ENCODE data around the gene MIA.
"Not testable (repeated sequence)": the region's sequence is repeated elsewhere in the genome, so short reads cannot be mapped to it uniquely, and the experiment has no call there.

The MIA gene

GRCh38 chr19:40783711-40784110 lies 8.4 kb downstream of the MIA start (continued):
- TF ChIP-seq, protein P1, sequence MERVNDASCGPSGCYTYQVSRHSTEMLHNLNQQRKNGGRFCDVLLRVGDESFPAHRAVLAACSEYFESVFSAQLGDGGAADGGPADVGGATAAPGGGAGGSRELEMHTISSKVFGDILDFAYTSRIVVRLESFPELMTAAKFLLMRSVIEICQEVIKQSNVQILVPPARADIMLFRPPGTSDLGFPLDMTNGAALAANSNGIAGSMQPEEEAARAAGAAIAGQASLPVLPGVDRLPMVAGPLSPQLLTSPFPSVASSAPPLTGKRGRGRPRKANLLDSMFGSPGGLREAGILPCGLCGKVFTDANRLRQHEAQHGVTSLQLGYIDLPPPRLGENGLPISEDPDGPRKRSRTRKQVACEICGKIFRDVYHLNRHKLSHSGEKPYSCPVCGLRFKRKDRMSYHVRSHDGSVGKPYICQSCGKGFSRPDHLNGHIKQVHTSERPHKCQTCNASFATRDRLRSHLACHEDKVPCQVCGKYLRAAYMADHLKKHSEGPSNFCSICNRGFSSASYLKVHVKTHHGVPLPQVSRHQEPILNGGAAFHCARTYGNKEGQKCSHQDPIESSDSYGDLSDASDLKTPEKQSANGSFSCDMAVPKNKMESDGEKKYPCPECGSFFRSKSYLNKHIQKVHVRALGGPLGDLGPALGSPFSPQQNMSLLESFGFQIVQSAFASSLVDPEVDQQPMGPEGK (CRISPR knock-in tag; IDR thresholded peaks at IDR 0.05; ENCODE audit: borderline replicate concordance): no peak
- TF ChIP-seq TOX (CRISPR knock-in tag; IDR thresholded peaks at IDR 0.05; ENCODE audit: borderline replicate concordance) (no peak), CSDC2 (CRISPR knock-in tag; IDR thresholded peaks at IDR 0.05) (no peak), OSR1 (CRISPR knock-in tag; IDR thresholded peaks at IDR 0.05) (no peak)

DNA sequence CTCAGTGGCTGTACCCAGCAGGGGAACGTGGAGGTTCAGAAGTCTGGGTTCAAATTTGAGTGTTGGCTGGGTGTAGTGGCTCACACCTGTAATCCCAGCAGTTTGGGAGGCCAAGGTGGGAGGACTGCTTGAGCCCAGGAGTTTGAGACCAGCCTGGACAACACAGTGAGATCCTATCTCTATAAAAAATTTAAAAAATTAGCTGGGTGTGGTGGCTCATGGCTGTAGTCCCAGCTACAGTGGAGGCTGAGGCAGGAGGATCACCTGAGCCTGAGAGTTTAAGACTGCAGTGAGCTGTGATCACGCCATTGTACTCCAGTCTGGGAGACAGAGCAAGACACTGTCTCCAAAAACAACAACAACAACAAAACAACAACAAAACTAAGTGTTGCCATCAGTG lies 8.8 kb downstream of the MIA start:
- ATAC-seq: not testable (repeated sequence)

DNA sequence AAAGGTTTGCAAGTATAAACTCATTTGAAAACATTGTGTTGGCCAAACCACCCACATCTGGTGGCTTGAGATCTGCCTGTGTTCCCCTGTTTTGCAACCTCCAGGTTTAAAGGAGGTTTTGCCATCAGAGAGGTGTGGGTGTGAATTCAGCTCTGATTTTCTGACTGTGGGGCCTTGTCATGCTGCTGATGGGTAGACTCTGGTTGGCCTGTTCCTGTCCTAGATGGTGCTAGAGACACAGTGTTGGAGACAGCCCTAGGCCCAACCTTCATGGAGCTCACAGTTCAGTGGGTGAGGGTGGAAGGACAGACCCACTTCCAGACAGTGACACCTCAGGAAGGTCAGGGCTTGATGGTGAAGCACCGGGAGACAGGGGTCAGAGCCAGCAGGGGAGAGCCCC lies 10.2 kb downstream of the MIA start:
- TF ChIP-seq CSRNP3 (CRISPR knock-in tag; IDR thresholded peaks at IDR 0.05) (no peak), TOX (CRISPR knock-in tag; IDR thresholded peaks at IDR 0.05; ENCODE audit: borderline replicate concordance) (no peak), PPARA (CRISPR knock-in tag; IDR thresholded peaks at IDR 0.05; ENCODE audit: borderline replicate concordance) (no peak), OSR1 (CRISPR knock-in tag; IDR thresholded peaks at IDR 0.05) (no peak), ISL1 (CRISPR knock-in tag; IDR thresholded peaks at IDR 0.05) (no peak), ZNF70 (CRISPR knock-in tag; IDR thresholded peaks at IDR 0.05) (no peak), ZC3H10 (CRISPR knock-in tag; IDR thresholded peaks at IDR 0.05) (no peak), CSDC2 (CRISPR knock-in tag; IDR thresholded peaks at IDR 0.05) (no peak), ZNF8 (CRISPR knock-in tag; IDR thresholded peaks at IDR 0.05) (no peak), ZFP30 (CRISPR knock-in tag; IDR thresholded peaks at IDR 0.05) (no peak), ZNF565 (CRISPR knock-in tag; conservative IDR thresholded peaks at IDR 0.05; ENCODE audit: low read depth) (no peak), ESRRG (CRISPR knock-in tag; IDR thresholded peaks at IDR 0.05) (no peak), ARNTL (CRISPR knock-in tag; IDR thresholded peaks at IDR 0.05; ENCODE audit: borderline replicate concordance, low read depth) (no peak)
- TF ChIP-seq, protein P2, sequence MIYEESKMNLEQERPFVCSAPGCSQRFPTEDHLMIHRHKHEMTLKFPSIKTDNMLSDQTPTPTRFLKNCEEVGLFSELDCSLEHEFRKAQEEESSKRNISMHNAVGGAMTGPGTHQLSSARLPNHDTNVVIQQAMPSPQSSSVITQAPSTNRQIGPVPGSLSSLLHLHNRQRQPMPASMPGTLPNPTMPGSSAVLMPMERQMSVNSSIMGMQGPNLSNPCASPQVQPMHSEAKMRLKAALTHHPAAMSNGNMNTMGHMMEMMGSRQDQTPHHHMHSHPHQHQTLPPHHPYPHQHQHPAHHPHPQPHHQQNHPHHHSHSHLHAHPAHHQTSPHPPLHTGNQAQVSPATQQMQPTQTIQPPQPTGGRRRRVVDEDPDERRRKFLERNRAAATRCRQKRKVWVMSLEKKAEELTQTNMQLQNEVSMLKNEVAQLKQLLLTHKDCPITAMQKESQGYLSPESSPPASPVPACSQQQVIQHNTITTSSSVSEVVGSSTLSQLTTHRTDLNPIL (CRISPR knock-in tag; IDR thresholded peaks at IDR 0.05; ENCODE audit: low read depth): no peak
- TF ChIP-seq, protein P3, sequence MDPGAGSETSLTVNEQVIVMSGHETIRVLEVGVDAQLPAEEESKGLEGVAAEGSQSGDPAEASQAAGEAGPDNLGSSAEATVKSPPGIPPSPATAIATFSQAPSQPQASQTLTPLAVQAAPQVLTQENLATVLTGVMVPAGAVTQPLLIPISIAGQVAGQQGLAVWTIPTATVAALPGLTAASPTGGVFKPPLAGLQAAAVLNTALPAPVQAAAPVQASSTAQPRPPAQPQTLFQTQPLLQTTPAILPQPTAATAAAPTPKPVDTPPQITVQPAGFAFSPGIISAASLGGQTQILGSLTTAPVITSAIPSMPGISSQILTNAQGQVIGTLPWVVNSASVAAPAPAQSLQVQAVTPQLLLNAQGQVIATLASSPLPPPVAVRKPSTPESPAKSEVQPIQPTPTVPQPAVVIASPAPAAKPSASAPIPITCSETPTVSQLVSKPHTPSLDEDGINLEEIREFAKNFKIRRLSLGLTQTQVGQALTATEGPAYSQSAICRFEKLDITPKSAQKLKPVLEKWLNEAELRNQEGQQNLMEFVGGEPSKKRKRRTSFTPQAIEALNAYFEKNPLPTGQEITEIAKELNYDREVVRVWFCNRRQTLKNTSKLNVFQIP (CRISPR knock-in tag; IDR thresholded peaks at IDR 0.05; ENCODE audit: borderline replicate concordance, low read depth): no peak
- ATAC-seq: no peak

GRCh38 chr19:40786060-40787037 lies 11.0 kb downstream of the MIA start:
- ATAC-seq: no peak
- TF ChIP-seq RARB (CRISPR knock-in tag; IDR thresholded peaks at IDR 0.05) (no peak), ZC3H10 (CRISPR knock-in tag; IDR thresholded peaks at IDR 0.05) (no peak), ZNF70 (CRISPR knock-in tag; IDR thresholded peaks at IDR 0.05) (no peak), TCF4 (CRISPR knock-in tag; IDR thresholded peaks at IDR 0.05; ENCODE audit: borderline replicate concordance) (no peak), CSDC2 (CRISPR knock-in tag; IDR thresholded peaks at IDR 0.05) (no peak), BACH2 (CRISPR knock-in tag; IDR thresholded peaks at IDR 0.05; ENCODE audit: borderline replicate concordance) (no peak), ZNF8 (CRISPR knock-in tag; IDR thresholded peaks at IDR 0.05) (no peak), ZFP3 (CRISPR knock-in tag; IDR thresholded peaks at IDR 0.05) (no peak), ESRRG (CRISPR knock-in tag; IDR thresholded peaks at IDR 0.05) (no peak)
- TF ChIP-seq, protein P4, sequence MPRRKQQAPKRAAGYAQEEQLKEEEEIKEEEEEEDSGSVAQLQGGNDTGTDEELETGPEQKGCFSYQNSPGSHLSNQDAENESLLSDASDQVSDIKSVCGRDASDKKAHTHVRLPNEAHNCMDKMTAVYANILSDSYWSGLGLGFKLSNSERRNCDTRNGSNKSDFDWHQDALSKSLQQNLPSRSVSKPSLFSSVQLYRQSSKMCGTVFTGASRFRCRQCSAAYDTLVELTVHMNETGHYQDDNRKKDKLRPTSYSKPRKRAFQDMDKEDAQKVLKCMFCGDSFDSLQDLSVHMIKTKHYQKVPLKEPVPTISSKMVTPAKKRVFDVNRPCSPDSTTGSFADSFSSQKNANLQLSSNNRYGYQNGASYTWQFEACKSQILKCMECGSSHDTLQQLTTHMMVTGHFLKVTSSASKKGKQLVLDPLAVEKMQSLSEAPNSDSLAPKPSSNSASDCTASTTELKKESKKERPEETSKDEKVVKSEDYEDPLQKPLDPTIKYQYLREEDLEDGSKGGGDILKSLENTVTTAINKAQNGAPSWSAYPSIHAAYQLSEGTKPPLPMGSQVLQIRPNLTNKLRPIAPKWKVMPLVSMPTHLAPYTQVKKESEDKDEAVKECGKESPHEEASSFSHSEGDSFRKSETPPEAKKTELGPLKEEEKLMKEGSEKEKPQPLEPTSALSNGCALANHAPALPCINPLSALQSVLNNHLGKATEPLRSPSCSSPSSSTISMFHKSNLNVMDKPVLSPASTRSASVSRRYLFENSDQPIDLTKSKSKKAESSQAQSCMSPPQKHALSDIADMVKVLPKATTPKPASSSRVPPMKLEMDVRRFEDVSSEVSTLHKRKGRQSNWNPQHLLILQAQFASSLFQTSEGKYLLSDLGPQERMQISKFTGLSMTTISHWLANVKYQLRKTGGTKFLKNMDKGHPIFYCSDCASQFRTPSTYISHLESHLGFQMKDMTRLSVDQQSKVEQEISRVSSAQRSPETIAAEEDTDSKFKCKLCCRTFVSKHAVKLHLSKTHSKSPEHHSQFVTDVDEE (CRISPR knock-in tag; IDR thresholded peaks at IDR 0.05): no peak
- TF ChIP-seq, protein P1 (CRISPR knock-in tag; IDR thresholded peaks at IDR 0.05; ENCODE audit: borderline replicate concordance): no peak

Measured in SK-N-SH treated with all-trans-retinoic acid at 6 μM for 48 hours (cell line).